GM12878 (cell line): Measurements from ENCODE around the gene AANAT. TPM values are rescaled to one million over a fixed set of nuclear protein-coding genes. Genes with fewer than 3 reads are reported as not detected.

Experiments used
- ATAC-seq: fragments of 200-7000 bp; cut with Tn5 transposase; 3 replicates; pipeline ENCODE4 v1.9.1; 2020; ENCODE audit warnings: mild to moderate bottlenecking, moderate library complexity
- BruUV-seq: library from RNA; stranded (reverse); fragments of 400-500 nt; replicated peaks from 2 replicates; lab custom pipeline; 2021; lab: Mats Ljungman, UMichigan
- CTCF ChIA-PET: fragments of 300-600 bp; sonication (Branson Sonifier 250); formaldehyde crosslinking; extraction: SDS; loops from one replicate; lab custom pipeline; 2021; ENCODE audit warnings: inconsistent platforms; lab: Yijun Ruan, JAX
- POLR2A ChIA-PET: fragments of 350-600 bp; formaldehyde crosslinking; extraction: SDS; loops from one replicate; lab custom pipeline; 2021; ENCODE audit warnings: inconsistent platforms; lab: Charles Lee
- RAD21 ChIA-PET: fragments of 300-600 bp; sonication (Branson Sonifier 250); formaldehyde crosslinking; loops from one replicate; lab custom pipeline; 2023; ENCODE audit warnings: antibody characterized with exemption; ENCODE audit not compliant: unreplicated experiment; lab: Charles Lee
- SMC1A ChIA-PET: fragments of 300-600 bp; sonication (Branson Sonifier 250); formaldehyde crosslinking; loops from one replicate; lab custom pipeline; 2023; ENCODE audit not compliant: unreplicated experiment, uncharacterized antibody; lab: Charles Lee
- DNase-seq: peaks from one replicate; pipeline ENCODE4 v3.0.0-alpha.2; 2011; ENCODE audit warnings: low read depth, low spot score
- FAIRE-seq: peaks from 3 replicates; lab custom pipeline; 2011; peaks lifted over from hg19 to GRCh38; lab: Jason Lieb, UNC
- H2AFZ ChIP-seq: 2 replicates; pipeline ENCODE4 v1.6.0; 2011; ENCODE audit warnings: low read depth, low read length, control low read depth; ENCODE audit not compliant: control insufficient read depth
- H3K27ac ChIP-seq: 2 replicates; pipeline ENCODE4 v1.5.1; 2011; ENCODE audit warnings: control low read depth; ENCODE audit not compliant: control insufficient read depth, insufficient read depth
- H3K27me3 ChIP-seq, 2 experiments: replicated peaks in 1 of 2; 2 replicates each; pipeline versions ENCODE4 v1.6.0 to v1.6.1; 2011; ENCODE audit warnings: low read length in 1 of 2; ENCODE audit not compliant: control insufficient read depth in 2 of 2, insufficient read depth in 2 of 2
- H3K36me3 ChIP-seq, 2 experiments: 2 replicates each; pipeline ENCODE4 v1.5.1; 2011; ENCODE audit warnings: low read length in 1 of 2; ENCODE audit not compliant: control insufficient read depth in 2 of 2, insufficient read depth in 2 of 2
- H3K4me1 ChIP-seq: 2 replicates; pipeline ENCODE4 v1.6.1; 2011; ENCODE audit warnings: mild to moderate bottlenecking, low read length, moderate library complexity, mixed read lengths; ENCODE audit not compliant: control insufficient read depth, insufficient read depth
- H3K4me2 ChIP-seq: 2 replicates; pipeline ENCODE4 v1.6.0; 2011; ENCODE audit warnings: control low read depth; ENCODE audit not compliant: control insufficient read depth, insufficient read depth
- H3K4me3 ChIP-seq: fragments of 200-600 bp; sonication (generic); 2 replicates; pipeline ENCODE4 v1.5.1; 2016
- H3K79me2 ChIP-seq: 2 replicates; pipeline ENCODE4 v1.6.0; 2011; ENCODE audit warnings: low read length; ENCODE audit not compliant: control insufficient read depth, insufficient read depth
- H3K9ac ChIP-seq: 2 replicates; pipeline ENCODE4 v1.8.0; 2011; ENCODE audit warnings: low read length, control low read depth, mixed read lengths; ENCODE audit not compliant: control insufficient read depth, insufficient read depth
- H3K9me3 ChIP-seq: replicated peaks from 3 replicates; pipeline ENCODE4 v1.5.1; 2011; ENCODE audit warnings: mild to moderate bottlenecking, low read length; ENCODE audit not compliant: control insufficient read depth, insufficient read depth
- H4K20me1 ChIP-seq: 2 replicates; pipeline ENCODE4 v1.6.0; 2011; ENCODE audit not compliant: control insufficient read depth, insufficient read depth
- BRCA1 ChIP-seq: IDR thresholded peaks from 2 replicates; pipeline ENCODE4 v1.6.1; 2011; ENCODE audit warnings: low read depth, low read length, improper control_type of control experiment
- CBFB ChIP-seq: IDR thresholded peaks from 2 replicates; pipeline ENCODE4 v1.6.1; 2016; ENCODE audit warnings: antibody characterized with exemption, low read depth
- CREB1 ChIP-seq: IDR thresholded peaks from 2 replicates; pipeline ENCODE4 v1.6.1; 2012; ENCODE audit warnings: low read depth, mild to moderate bottlenecking, inconsistent platforms
- MYB ChIP-seq: fragments of 150-350 bp; IDR thresholded peaks from 2 replicates; pipeline ENCODE4 v1.6.1; 2014; ENCODE audit warnings: mild to moderate bottlenecking, low read depth, low read length, borderline replicate concordance
- NFYB ChIP-seq: IDR thresholded peaks from 2 replicates; pipeline ENCODE4 v1.6.1; 2011; ENCODE audit warnings: low read depth, mild to moderate bottlenecking, low read length, improper control_type of control experiment, moderate library complexity; ENCODE audit not compliant: insufficient read depth
- POU2F2 ChIP-seq: IDR thresholded peaks from 3 replicates; pipeline ENCODE4 v1.6.1; 2011; ENCODE audit warnings: low read depth, mild to moderate bottlenecking, low read length, borderline replicate concordance
- RCOR1 ChIP-seq: conservative IDR thresholded peaks from 2 replicates; pipeline ENCODE4 v1.6.1; 2012; ENCODE audit warnings: low read depth, low read length, improper control_type of control experiment
- WRNIP1 ChIP-seq: IDR thresholded peaks from 2 replicates; pipeline ENCODE4 v1.6.1; 2011; ENCODE audit warnings: low read depth, low read length, improper control_type of control experiment, borderline replicate concordance
- YBX1 ChIP-seq: fragments of 450-650 bp; IDR thresholded peaks from 2 replicates; pipeline ENCODE4 v1.6.1; 2016; ENCODE audit warnings: antibody characterized with exemption
- ZNF217 ChIP-seq: fragments of 450-650 bp; IDR thresholded peaks from 2 replicates; pipeline ENCODE4 v1.6.1; 2017; ENCODE audit warnings: antibody characterized with exemption, mild to moderate bottlenecking
- ZNF384 ChIP-seq: IDR thresholded peaks from 2 replicates; pipeline ENCODE4 v1.6.1; 2012; ENCODE audit warnings: low read depth, mild to moderate bottlenecking, low read length, improper control_type of control experiment, borderline replicate concordance
- ZSCAN29 ChIP-seq: fragments of 450-650 bp; IDR thresholded peaks from 2 replicates; pipeline ENCODE4 v1.6.1; 2017; ENCODE audit warnings: mild to moderate bottlenecking, moderate library complexity
- ZZZ3 ChIP-seq: IDR thresholded peaks from 2 replicates; pipeline ENCODE4 v1.6.1; 2011; ENCODE audit warnings: low read depth; ENCODE audit not compliant: control insufficient read depth, insufficient read length
- WGBS: methylation state at CpG from one replicate; pipeline ENCODE4 v1.1.6; 2016; ENCODE audit warnings: low lambda C conversion rate; ENCODE audit not compliant: insufficient replicate concordance, insufficient coverage; ENCODE audit errors: missing lambda C conversion rate; 5-methylcytosine and 5-hydroxymethylcytosine counted together
- in situ Hi-C: fragments of 300-500 bp; cut with MboI; formaldehyde crosslinking; loops from 9 replicates; pipeline ENCODE4 v1.14.3; 2018; ENCODE audit warnings: mixed read lengths
- intact Hi-C: fragments of 100-400 bp; cut with micrococcal nuclease; formaldehyde crosslinking; loops from one replicate; pipeline ENCODE4 v1.14.2; 2022; ENCODE audit not compliant: unreplicated experiment
- polyA plus RNA-seq, 11 experiments: library from polyadenylated mRNA; depleted of rRNA in 4 of 11; unstranded in 6 of 11; stranded (reverse) in 5 of 11; fragments of >200 nt; fragmentation: Nextera tagmentation in 4 of 11; fragmentation: Illumina TruSeq in 1 of 11; extraction: Ambion mirVana in 4 of 11; extraction: Trizol in 1 of 11; gene quantifications; 1 replicate in 1 of 11; 2 replicates in 10 of 11; pipeline versions ENCODE4 v1.2.1 to v1.2.3, GENCODE V29; 2011 to 2016; ENCODE audit warnings: inconsistent platforms in 2 of 11, missing spikeins in 2 of 11, low read depth in 1 of 11
- total RNA-seq, 4 experiments: library from RNA; depleted of rRNA in 3 of 4; stranded (reverse); fragments of >200 nt in 3 of 4; fragmentation: Illumina TruSeq in 1 of 4; extraction: Trizol in 1 of 4; gene quantifications; 2 replicates each; pipeline versions ENCODE4 v1.2.1 to v1.2.3, GENCODE V29; 2013 to 2021
- TF ChIP-seq, protein P1 (sequence below): fragments of 450-650 bp; IDR thresholded peaks from 2 replicates; pipeline ENCODE4 v1.6.1; 2017; ENCODE audit warnings: mild to moderate bottlenecking, moderate library complexity
- TF ChIP-seq, protein P2 (sequence below): fragments of 450-650 bp; IDR thresholded peaks from 2 replicates; pipeline ENCODE4 v1.6.1; 2017; ENCODE audit warnings: mild to moderate bottlenecking
- TF ChIP-seq, protein P3 (sequence below): IDR thresholded peaks from 2 replicates; pipeline ENCODE4 v1.6.1; 2012; ENCODE audit warnings: low read depth, low read length, improper control_type of control experiment

AANAT gene
- total and polyA plus RNA-seq, 10 of the 15 experiments (the other 5 are each of a cell fraction or from before 2014, with no cell fraction given) = 0.23 TPM; not detected in 9

DNA sequence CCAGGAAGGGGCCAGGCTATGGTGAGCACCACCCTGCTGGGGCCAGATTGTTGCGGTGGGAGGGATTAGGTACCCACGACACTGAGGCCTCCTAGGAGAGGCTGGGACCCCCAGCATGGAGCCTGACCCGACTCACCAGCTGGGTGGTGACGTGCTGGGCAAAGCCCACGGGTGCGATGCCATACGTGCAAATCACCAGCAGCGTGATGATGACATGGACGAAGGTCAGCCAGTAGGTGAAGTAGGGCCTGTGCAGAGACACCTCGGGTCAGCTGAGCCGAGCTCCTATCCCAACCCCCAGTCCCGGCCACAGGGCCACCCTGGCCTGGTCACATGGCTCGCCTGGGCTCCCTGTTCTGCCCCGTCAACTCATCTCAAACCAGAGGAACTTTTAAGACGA, 7.5 kb downstream of the AANAT start:
- Histone ChIP-seq H3K4me2 (no peak overlapping the region), H3K79me2 (no peaks in the 10 kb centered on the region), H2AFZ (no peak overlapping the region), H3K27me3 (no peaks in the 10 kb centered on the region), H3K4me3 (no peak overlapping the region), H3K9me3 (no peaks in the 10 kb centered on the region), H3K9ac (no peak overlapping the region), H3K4me1 (peaks cover 3% of the 10 kb centered on the region; the same call in 1 of the 2 replicates), H4K20me1 (no peaks in the 10 kb centered on the region), H3K27ac (no peak overlapping the region), H3K36me3 (peaks cover 6 to 13% of the 10 kb centered on the region in 2 experiments; a peak in 3 of 4 replicates)
- intact Hi-C loops (no loop called here), in situ Hi-C loops (no loop called here)
- FAIRE-seq (no peak), ATAC-seq (no peak), DNase-seq (no peak)
- RAD21 ChIA-PET = interaction anchor here (1.0 to 1.8 kb wide), 3 partner anchors 18 to 36 kb away, joined by 4 to 8 read pairs (median 5); no protein-coding TSS in a partner anchor
- no peak for TF ChIP-seq POU2F2
- no peak for TF ChIP-seq ZSCAN29
- TF ChIP-seq, protein P1, sequence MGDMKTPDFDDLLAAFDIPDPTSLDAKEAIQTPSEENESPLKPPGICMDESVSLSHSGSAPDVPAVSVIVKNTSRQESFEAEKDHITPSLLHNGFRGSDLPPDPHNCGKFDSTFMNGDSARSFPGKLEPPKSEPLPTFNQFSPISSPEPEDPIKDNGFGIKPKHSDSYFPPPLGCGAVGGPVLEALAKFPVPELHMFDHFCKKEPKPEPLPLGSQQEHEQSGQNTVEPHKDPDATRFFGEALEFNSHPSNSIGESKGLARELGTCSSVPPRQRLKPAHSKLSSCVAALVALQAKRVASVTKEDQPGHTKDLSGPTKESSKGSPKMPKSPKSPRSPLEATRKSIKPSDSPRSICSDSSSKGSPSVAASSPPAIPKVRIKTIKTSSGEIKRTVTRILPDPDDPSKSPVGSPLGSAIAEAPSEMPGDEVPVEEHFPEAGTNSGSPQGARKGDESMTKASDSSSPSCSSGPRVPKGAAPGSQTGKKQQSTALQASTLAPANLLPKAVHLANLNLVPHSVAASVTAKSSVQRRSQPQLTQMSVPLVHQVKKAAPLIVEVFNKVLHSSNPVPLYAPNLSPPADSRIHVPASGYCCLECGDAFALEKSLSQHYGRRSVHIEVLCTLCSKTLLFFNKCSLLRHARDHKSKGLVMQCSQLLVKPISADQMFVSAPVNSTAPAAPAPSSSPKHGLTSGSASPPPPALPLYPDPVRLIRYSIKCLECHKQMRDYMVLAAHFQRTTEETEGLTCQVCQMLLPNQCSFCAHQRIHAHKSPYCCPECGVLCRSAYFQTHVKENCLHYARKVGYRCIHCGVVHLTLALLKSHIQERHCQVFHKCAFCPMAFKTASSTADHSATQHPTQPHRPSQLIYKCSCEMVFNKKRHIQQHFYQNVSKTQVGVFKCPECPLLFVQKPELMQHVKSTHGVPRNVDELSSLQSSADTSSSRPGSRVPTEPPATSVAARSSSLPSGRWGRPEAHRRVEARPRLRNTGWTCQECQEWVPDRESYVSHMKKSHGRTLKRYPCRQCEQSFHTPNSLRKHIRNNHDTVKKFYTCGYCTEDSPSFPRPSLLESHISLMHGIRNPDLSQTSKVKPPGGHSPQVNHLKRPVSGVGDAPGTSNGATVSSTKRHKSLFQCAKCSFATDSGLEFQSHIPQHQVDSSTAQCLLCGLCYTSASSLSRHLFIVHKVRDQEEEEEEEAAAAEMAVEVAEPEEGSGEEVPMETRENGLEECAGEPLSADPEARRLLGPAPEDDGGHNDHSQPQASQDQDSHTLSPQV = no peak
- no peak for TF ChIP-seq ZZZ3
- TF ChIP-seq, protein P2, sequence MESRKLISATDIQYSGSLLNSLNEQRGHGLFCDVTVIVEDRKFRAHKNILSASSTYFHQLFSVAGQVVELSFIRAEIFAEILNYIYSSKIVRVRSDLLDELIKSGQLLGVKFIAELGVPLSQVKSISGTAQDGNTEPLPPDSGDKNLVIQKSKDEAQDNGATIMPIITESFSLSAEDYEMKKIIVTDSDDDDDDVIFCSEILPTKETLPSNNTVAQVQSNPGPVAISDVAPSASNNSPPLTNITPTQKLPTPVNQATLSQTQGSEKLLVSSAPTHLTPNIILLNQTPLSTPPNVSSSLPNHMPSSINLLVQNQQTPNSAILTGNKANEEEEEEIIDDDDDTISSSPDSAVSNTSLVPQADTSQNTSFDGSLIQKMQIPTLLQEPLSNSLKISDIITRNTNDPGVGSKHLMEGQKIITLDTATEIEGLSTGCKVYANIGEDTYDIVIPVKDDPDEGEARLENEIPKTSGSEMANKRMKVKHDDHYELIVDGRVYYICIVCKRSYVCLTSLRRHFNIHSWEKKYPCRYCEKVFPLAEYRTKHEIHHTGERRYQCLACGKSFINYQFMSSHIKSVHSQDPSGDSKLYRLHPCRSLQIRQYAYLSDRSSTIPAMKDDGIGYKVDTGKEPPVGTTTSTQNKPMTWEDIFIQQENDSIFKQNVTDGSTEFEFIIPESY = no peak
- no peak for TF ChIP-seq CREB1
- TF ChIP-seq RCOR1 = no peak
- no peak for TF ChIP-seq MYB
- no peak for TF ChIP-seq YBX1
- no peak for TF ChIP-seq BRCA1
- TF ChIP-seq NFYB = no peak
- no peak for TF ChIP-seq WRNIP1
- TF ChIP-seq ZNF384 = no peak
- TF ChIP-seq CBFB = no peak
- TF ChIP-seq ZNF217 = no peak
- TF ChIP-seq, protein P3, sequence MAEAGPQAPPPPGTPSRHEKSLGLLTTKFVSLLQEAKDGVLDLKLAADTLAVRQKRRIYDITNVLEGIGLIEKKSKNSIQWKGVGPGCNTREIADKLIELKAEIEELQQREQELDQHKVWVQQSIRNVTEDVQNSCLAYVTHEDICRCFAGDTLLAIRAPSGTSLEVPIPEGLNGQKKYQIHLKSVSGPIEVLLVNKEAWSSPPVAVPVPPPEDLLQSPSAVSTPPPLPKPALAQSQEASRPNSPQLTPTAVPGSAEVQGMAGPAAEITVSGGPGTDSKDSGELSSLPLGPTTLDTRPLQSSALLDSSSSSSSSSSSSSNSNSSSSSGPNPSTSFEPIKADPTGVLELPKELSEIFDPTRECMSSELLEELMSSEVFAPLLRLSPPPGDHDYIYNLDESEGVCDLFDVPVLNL = no peak
- SMC1A ChIA-PET = interaction anchor here (1.3 to 1.6 kb wide), 3 partner anchors 8 to 28 kb away, joined by 3 to 7 read pairs (median 6); partner anchors contain the start of gene AANAT
- no TSS peak for BruUV-seq
- 92% methylated on average over 15 of the region's 15 CpGs for WGBS
- POLR2A ChIA-PET = interaction anchor here (0.7 kb wide), 1 partner anchor 519 kb away, joined by 3 read pairs; no protein-coding TSS in a partner anchor
- CTCF ChIA-PET = interaction anchor here (0.6 to 2.5 kb wide), 4 partner anchors 8 to 28 kb away, joined by 3 to 9 read pairs (median 5); partner anchors contain the start of gene AANAT
